Renal cortex interstitium (tissue), 11 donors: Measurements from ENCODE around the gene KIF2C. TPM values are rescaled to one million over a fixed set of nuclear protein-coding genes. Genes with fewer than 3 reads are reported as not detected.
A peak's percentile ranks its signal among the peaks of the same experiment; 100 is the strongest.
"Not testable (repeated sequence)": the region's sequence is repeated elsewhere in the genome, so short reads cannot be mapped to it uniquely, and the experiment has no call there.

Source experiments
- DNase-seq, 11 donors: peaks; one replicate each; pipeline ENCODE4 v3.0.0-alpha.2; 2013; ENCODE audit warnings: low read depth in 9 of 11, low spot score in 4 of 11; ENCODE audit errors: extremely low read depth in 1 of 11
- polyA plus RNA-seq, 3 donors: library from polyadenylated mRNA; unstranded; fragments of 120-200 nt; gene quantifications; one replicate each; pipeline ENCODE4 v1.2.1, GENCODE V29; 2013; ENCODE audit not compliant: insufficient read length in 3 of 3

KIF2C gene
- polyA plus RNA-seq, 3 donors, result 22.7 to 32.6 (median 30.8) TPM

GRCh38 chr1:44713321-44713781, 26.3 kb upstream of the KIF2C start:
- DNase-seq, result no peak

DNA sequence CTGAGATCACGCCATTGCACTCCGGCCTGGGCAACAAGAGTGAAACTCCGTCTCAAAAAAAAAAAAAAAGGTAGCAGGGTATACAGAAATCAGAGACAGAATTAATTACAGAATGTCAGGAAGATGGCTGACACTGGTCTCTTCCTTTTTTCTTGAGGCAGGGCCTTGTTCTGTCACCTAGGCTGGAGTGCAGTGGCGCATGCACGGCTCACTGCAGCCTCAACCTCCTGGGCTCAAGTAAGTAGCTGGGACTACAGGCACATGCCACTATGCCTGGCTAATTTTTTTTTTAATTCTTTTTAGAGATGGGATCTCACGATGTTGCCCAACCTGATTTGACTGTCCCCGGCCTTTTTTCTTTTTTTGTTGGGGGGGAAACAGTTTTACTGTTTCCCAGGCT, 25.1 kb upstream of the KIF2C start:
- DNase-seq, result no peak

DNA sequence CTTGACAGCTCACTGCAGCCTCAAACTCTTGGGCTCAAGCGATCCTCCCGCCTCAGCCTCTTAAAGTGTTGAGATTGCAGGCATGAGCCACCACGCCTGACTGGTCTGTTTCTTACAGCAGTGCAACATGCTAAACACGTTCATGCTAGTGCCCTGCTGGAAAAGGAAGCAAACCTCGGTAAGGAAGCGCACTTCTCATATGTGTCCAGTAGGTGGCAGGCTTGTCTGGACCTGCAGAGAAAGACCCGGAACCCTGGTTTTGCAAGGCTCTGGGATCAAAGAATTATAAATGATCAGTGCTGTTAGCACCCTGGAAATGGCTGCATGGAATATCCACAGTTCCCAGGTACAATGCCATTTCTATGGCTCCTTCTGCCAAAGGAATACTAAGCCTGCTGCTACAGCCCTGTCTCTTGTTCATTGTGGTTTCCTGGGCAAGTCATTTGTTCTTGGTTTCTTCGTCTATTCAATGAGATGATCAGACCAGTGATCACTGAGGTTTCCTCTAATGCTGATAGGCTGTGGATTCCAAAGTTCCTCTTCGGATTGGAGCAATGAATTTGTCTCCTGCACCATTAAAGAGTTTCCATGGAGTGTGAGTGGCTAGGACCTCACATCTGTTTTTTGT, 24.6 kb upstream of the KIF2C start:
- DNase-seq, result peak in 7 of 11 donors; percentile 50 to 71 (median 63)

- no peak for DNase-seq
Measured at GRCh38 chr1:44717156-44717555, 22.5 kb upstream of the KIF2C start.

- no peak for DNase-seq
Measured at GRCh38 chr1:44717653-44718052, 22.0 kb upstream of the KIF2C start.

GRCh38 chr1:44718091-44718490, 21.5 kb upstream of the KIF2C start:
- DNase-seq, result no peak

GRCh38 chr1:44719318-44719717, 20.3 kb upstream of the KIF2C start:
- no peak for DNase-seq

DNA sequence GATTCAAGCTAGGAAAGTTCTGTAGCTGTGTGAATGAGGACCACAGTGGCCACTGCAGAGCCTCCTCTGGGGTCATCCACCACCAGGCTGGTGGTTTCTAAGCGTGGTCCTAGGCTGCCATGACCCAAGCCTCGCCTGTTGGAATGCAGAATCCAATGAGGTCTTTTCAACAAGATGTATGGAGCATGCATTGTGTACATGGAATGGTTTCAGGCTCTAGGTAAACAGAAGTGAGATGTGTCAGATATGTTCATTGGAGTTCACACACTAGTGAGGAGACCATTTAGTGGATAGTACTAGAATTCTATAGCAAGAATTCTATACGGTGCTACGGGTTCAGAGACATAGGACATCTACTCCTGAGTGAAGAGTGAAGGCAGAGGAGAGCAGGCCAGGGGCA, 19.4 kb upstream of the KIF2C start:
- no peak for DNase-seq

DNA sequence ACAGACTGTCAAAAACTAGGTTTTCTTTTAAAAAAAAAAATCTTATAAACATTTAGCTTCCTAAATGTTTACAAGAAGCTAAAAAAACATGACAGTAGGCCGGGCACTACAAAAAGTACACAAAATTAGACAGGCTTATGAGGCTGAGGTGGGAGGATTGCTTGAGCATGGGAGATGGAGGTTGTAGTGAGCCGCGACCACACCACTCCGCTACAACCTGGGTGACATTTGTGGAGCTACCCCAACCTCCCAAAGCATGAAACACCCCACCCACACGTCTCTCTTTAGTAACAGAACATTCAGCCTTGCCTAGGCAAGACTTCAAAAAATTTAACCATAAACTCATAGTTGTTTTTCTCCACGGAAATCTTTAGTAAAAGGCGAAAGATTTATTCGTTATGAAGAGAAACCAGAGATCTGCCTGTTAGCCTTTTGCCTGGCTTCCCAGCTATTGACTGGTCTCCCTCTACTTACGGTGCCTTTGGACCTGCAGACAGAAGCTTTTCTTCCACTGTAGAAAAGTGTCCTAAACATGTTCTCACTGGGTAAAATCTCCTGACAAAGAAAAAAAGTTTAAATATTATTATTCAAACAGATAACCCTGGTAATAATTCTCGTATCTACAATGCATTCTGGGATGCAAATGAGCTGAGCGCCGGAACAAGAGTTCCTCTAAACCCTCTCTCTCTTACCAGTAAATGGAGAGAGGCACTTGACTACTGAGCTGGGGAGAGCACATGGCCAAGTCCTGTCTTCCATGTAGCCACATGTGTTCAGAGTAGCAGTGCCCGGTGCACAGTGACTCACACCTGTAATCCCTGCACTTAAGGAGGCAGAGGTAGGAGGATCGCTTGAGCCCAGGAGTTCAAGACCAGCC, 17.9 kb upstream of the KIF2C start:
- DNase-seq, result peak in 3 of 11 donors; percentile 63 to 82 (median 68)

DNA sequence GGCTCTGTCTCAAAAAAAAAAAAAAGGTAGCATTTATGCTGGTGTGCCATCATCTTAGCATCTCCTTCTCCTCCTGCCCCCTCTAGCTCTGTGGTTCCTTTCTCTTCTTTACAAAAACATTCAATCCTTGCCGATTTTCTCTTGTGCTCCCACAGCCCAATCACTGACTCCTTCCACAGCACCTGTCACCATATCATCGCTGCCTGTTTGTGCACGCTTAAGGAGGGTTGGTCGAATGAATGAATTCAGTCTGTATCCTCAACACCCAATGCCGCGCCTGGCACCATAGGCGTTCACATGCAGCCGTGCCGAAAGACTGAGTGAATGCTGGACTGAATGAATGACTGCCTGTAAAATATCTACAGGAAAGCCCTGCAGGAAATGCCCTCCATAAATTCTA, 16.6 kb upstream of the KIF2C start:
- DNase-seq, result no peak

GRCh38 chr1:44723496-44724295, 15.9 kb upstream of the KIF2C start:
- no peak for DNase-seq

DNA sequence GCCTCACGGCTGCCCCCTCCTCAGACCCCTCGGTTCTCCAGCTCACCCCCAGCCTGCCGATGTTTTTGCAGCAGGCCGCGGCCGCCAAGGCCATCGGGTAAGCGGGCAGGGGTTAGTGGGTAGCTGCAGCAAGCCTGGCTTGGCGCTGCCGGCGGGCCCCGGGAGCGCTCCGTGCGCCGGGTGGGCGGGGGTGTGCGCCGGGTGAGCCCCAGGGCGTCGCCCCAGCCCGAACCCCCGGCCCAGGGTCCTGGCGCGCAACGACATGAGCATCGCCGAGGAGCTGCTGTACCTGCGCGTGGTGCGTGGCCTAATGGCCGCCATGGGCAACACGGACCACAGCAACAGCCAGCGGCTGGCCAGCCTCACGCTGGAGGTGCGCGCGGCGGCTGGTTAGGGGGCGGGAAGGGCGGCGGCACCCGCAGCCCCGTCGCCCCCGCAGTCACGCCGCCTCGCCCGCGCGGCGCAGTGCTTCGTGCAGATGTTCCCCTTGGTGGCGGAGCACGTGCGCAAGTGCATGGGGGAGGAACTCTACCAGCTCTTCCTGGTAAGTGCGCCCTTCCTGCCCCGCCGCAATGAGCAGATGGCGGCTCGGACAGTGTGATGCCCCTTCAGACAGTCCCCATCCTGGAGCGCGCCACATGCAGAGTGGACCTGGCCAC, 15.2 kb upstream of the KIF2C start:
- no peak for DNase-seq

GRCh38 chr1:44724955-44725698, 14.5 kb upstream of the KIF2C start:
- DNase-seq, result no peak

DNA sequence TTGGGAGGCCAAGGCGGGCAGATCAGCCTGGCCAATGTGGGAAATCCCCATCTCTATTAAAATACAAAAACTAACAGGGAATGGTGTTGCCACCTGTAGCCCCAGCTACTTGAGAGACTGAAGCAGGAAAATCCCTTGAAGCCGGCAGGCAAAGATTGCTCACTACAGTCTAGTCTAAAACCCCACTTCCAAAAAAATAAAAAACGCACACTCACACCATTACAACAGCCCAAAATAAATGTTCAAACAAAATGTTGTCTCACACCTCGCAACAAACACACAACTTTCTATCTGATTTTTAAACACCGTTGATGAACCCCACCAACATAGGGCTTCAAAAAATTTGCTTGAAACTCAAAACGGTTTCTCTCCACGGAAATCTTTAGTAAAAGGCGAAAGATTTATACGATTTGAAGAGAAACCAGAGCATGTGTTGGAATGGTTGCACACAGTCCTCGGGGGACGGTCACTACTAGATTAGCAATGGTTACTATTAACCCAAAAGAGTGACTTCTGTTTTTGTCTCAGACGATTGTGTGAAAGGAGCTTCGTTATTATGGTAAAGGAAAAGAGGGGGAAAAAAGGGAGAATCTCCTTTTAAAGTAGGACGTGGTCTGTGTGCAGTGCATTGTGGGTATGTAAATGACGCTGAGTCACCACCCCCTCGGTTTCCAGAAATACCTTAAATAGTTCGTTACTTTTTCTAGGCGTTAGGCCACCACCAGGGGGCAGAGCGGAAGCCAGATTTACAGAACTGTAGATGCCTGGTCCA, 8.7 kb upstream of the KIF2C start, which contains the start of gene RNU5D-1:
RNU5D-1 (minus strand) TSS at position 430 of the 772 bp plus-strand sequence.
- peak; percentile 87 to 99 (median 94) for DNase-seq

DNA sequence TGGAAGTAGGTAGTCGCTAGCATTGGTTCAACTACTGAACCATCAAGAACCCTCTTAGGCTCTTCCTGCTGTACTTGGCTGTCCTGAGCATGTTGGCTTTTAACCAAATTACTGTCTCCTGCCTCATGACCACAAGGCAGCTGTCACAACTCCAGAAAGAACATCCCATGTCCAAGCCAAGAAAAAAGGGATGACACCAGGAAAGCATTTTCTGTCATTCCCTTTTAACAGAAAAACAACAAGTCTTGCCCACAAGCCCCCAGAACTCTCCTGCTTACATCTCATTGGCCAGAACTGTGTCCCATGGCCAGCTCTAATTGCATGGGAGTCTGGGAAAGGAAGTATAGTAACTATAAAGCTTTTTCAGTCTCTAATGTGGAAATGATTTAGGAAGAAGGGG, 6.3 kb upstream of the KIF2C start:
- peak in 3 of 11 donors; percentile 7 to 45 (median 34) for DNase-seq

GRCh38 chr1:44733784-44734183, 5.9 kb upstream of the KIF2C start:
- no peak for DNase-seq

DNA sequence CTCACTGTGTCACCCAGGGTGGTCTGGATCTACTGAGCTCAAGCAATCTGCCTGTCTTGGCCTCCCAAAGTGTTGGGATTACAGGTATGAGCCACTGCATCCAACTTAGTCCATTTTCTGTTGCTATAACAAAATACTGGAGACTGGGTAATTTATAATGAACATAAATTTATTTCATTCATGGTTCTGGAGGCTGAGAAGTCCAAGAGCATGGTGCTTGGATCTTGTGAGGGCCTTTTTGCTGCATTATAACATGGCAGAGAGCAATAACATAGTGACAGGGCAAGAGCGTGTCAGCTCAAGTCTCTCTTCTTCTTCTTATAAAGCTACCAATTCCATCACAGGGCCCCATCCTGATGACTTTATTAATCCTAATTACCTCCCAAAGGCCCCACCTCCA, 3.6 kb upstream of the KIF2C start:
- no peak for DNase-seq

DNA sequence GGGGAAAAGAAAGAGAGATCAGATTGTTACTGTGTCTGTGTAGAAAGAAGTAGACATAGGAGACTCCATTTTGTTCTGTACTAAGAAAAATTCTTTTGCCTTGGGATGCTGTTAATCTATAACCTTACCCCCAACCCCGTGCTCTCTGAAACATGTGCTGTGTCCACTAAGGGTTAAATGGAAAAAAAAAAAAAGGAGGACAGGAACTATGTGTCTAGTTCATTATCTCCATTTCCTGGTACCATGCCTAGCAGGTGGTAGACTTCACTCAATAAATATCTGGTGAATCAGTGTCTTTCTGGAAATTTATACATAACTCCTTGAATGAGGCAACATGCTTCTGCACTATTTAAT, 707 bp upstream of the KIF2C start:
- not testable (repeated sequence) for DNase-seq
